ENCODE measurements around the gene BCO1.

BCO1 gene

DNA sequence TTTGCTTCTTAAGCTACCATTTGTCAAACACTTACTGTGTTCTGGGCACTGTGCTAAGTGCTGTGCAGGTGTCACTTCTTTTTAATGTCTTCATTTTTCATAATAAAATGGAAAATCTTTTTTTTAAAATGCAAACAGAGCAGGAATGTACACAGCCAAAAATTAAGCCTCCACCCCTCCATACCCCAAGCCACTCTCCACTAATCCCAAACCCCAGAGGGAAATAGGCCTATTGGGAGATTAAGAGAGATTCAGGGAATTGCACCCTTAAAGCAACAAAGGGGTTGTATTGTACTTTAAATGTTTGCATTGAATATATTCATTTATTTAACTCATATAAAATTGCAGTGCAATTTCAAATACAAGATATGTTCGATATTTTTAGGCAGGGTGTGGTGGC is 47.7 kb downstream of the BCO1 start:
- TF ChIP-seq, protein P1, sequence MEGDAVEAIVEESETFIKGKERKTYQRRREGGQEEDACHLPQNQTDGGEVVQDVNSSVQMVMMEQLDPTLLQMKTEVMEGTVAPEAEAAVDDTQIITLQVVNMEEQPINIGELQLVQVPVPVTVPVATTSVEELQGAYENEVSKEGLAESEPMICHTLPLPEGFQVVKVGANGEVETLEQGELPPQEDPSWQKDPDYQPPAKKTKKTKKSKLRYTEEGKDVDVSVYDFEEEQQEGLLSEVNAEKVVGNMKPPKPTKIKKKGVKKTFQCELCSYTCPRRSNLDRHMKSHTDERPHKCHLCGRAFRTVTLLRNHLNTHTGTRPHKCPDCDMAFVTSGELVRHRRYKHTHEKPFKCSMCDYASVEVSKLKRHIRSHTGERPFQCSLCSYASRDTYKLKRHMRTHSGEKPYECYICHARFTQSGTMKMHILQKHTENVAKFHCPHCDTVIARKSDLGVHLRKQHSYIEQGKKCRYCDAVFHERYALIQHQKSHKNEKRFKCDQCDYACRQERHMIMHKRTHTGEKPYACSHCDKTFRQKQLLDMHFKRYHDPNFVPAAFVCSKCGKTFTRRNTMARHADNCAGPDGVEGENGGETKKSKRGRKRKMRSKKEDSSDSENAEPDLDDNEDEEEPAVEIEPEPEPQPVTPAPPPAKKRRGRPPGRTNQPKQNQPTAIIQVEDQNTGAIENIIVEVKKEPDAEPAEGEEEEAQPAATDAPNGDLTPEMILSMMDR (IDR thresholded peaks at IDR 0.05; ENCODE audit: insufficient read depth, low read length, missing control alignments) = no peak
- ChIA-PET CTCF (no interaction called here), POLR2A (no interaction called here)
- no peak overlapping the region for H3K4me3 ChIP-seq (ENCODE audit: low read depth, low read length)
- DNase-seq (ENCODE audit: low read depth, low spot score) = no peak

DNA sequence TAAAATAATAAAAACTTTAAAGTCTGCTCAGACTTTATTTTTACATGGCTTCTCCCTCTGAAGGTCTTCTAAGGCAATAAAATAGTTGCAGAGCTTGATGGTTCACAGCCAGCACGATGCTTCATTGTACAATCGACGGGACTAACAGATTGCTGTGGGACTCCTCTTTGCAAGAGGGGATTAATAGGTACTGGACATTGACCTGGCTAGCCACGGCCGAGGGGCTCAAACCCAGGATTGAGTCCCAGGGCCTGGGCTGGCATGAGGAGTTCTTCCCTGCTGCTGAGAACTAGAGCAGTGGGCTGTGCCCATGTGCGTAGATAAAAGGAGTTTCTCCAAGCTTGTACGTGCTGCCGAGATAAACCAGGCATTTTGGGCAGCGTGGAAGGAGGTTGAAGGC is 52.6 kb downstream of the BCO1 start:
- POLR2A ChIA-PET = no interaction called here
- no peak overlapping the region for H3K4me3 ChIP-seq (ENCODE audit: low read depth, low read length)
- CTCF ChIA-PET = no interaction called here
- no peak for DNase-seq (ENCODE audit: low read depth, low spot score)
- TF ChIP-seq, protein P1 (IDR thresholded peaks at IDR 0.05; ENCODE audit: insufficient read depth, low read length, missing control alignments) = no peak

DNA sequence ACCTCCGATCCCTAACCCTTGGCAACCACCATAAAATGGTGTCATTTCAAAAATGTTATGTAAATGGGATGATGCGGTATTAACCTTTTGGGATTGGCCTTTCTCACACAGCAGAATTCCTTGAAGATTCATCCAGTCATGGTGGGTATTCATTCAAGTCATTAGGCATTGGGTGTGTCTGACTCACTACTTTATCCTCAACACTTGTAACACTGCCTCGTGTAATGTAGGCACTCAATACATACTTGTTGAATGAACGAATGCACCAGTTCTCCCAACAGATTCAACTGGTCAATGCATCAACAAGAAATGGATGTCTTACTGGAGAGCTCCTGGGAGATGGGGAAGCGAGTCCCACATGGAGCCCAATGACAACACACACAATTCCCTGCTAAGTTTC is 54.4 kb downstream of the BCO1 start:
- TF ChIP-seq, protein P1 (IDR thresholded peaks at IDR 0.05; ENCODE audit: insufficient read depth, low read length, missing control alignments) = no peak
- POLR2A ChIA-PET = no interaction called here
- CTCF ChIA-PET = no interaction called here
- no peak overlapping the region for H3K4me3 ChIP-seq (ENCODE audit: low read depth, low read length)
- no peak for DNase-seq (ENCODE audit: low read depth, low spot score)

DNA sequence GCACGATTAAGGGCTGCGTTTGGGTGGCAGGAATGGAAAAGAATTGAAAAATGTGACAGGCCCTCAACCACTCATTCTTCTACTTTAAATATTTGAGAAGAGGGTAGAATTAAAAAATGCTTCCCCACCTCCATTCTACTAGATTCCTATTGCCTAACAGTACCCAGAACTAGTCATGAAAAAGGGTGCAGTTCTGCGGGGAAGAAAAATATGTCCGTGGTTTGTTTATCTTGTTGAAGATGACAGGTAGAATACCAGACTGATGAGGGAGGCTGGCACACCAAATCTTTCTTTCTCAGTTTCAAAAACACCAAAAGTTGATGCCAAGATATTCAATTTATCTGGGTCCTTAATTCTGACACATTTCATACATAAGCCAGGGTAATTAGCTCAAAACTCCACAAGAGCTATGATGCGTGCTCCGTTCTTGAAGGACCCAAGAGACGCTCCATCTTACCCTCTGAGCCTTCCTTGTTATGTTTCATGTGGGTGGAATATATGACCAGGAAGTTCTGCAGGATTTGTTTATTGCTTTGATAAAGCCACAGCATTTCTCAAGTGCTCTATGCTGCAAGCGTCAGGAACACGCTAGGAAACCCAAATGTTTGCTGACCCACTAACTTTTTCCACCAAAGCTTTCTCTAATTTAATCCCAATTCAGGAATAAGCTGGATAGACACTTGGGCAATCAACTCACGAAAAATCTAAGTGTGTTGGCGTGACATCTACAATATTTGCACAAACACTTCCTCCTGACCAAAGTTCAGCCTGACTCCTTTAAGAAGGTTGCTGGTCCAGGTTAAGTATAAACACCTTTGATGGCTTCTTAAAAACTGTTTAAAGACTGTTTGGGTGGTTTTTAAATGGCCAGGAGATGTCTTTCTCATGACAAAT is 55.7 kb downstream of the BCO1 start:
- ChIA-PET CTCF (no interaction called here), POLR2A (no interaction called here)
- no peak for DNase-seq (ENCODE audit: low read depth, low spot score)
- TF ChIP-seq, protein P1 (IDR thresholded peaks at IDR 0.05; ENCODE audit: insufficient read depth, low read length, missing control alignments) = no peak
- H3K4me3 ChIP-seq (ENCODE audit: low read depth, low read length) = no peak overlapping the region

DNA sequence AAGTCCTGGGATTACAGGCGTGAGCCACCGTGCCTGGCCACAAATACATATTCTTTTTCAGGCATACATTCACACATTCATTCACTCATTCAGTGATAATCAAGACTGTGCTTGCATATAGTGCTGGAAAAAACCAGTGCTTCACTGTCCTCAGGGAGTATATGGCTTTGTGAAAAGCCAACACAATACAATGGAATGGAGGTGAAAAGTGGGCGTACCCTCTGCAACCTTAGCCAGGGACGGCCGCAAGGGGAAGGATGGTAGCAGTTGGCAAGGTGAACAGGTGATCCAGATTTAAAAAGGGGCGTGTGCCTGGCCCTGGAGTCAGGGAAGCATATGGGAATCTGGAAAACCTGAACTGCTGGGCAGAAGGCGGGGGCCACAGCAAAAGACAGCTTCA is 58.1 kb downstream of the BCO1 start:
- CTCF ChIA-PET = no interaction called here
- POLR2A ChIA-PET = no interaction called here
- TF ChIP-seq, protein P1 (IDR thresholded peaks at IDR 0.05; ENCODE audit: insufficient read depth, low read length, missing control alignments) = no peak
- H3K4me3 ChIP-seq (ENCODE audit: low read depth, low read length) = no peak overlapping the region
- DNase-seq (ENCODE audit: low read depth, low spot score) = no peak

DNA sequence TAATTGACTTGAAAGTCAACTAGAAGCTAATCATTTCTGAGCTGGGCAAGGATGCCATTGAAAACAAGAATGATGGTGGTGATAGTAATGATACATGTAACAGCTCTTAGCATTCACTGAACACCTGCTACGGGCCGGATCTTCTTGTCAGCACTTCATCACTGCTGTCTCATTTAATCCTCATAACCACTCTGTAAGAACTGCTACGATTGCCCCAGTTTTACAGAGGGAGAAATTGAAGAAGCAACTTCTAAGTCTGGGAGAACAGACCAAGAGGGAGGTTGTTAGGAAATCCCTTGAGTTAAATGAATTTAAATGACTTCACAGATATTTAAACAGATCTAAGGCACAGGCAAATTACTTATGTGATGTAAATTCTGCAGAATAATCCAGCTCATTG is 69.3 kb downstream of the BCO1 start:
- TF ChIP-seq, protein P1 (IDR thresholded peaks at IDR 0.05; ENCODE audit: insufficient read depth, low read length, missing control alignments) = no peak
- H3K4me3 ChIP-seq (ENCODE audit: low read depth, low read length) = no peak overlapping the region
- ChIA-PET POLR2A (no interaction called here), CTCF (interaction anchor here (0.5 to 0.8 kb wide), 2 partner anchors 46 to 115 kb away, joined by 3 read pairs; no protein-coding TSS in a partner anchor)
- DNase-seq (ENCODE audit: low read depth, low spot score) = no peak

Data from AG04449 (cell line).